GM23338 (cell line): Measurements from ENCODE around the gene CDC6.

Experiments used
- CREB1 ChIP-seq: fragments of 250-450 bp; sonication (Bioruptor Pico); IDR thresholded peaks from 2 replicates; pipeline ENCODE4 v1.5.0; 2020; ENCODE audit warnings: low read depth, mild to moderate bottlenecking, moderate library complexity
- EZH2 ChIP-seq: fragments of 200-600 bp; sonication (generic); IDR thresholded peaks from one replicate; pipeline ENCODE4 v1.8.0; 2017; ENCODE audit warnings: antibody characterized with exemption, mild to moderate bottlenecking, low read depth; ENCODE audit not compliant: unreplicated experiment
- EZH2phosphoT487 ChIP-seq: fragments of 200-600 bp; sonication (generic); IDR thresholded peaks from one replicate; pipeline ENCODE4 v1.8.1; 2018; ENCODE audit warnings: antibody characterized with exemption; ENCODE audit not compliant: unreplicated experiment
- JUNB ChIP-seq: IDR thresholded peaks from one replicate; pipeline ENCODE4 v1.6.1; 2016; ENCODE audit warnings: antibody characterized with exemption; ENCODE audit not compliant: unreplicated experiment
- POLR2AphosphoS5 ChIP-seq: IDR thresholded peaks from 2 replicates; pipeline ENCODE4 v1.6.1; 2016; ENCODE audit warnings: antibody characterized with exemption, low read depth
- REST ChIP-seq: IDR thresholded peaks from one replicate; pipeline ENCODE4 v1.6.1; 2018; ENCODE audit warnings: antibody characterized with exemption; ENCODE audit not compliant: unreplicated experiment
- ZNF114 ChIP-seq: fragments of 250-450 bp; sonication (Bioruptor Pico); IDR thresholded peaks from 2 replicates; pipeline ENCODE4 v1.5.0; 2020; ENCODE audit warnings: mild to moderate bottlenecking, moderate library complexity
- TF ChIP-seq, protein P1 (sequence below), 2 experiments: fragments of 200-600 bp in 1 of 2; sonication (generic) in 1 of 2; conservative IDR thresholded peaks; 2 replicates each; pipeline versions ENCODE4 v1.5.1 to v1.6.1; 2016 to 2017; ENCODE audit warnings: antibody characterized with exemption in 2 of 2, low read depth in 2 of 2, mild to moderate bottlenecking in 2 of 2, moderate library complexity in 1 of 2

DNA sequence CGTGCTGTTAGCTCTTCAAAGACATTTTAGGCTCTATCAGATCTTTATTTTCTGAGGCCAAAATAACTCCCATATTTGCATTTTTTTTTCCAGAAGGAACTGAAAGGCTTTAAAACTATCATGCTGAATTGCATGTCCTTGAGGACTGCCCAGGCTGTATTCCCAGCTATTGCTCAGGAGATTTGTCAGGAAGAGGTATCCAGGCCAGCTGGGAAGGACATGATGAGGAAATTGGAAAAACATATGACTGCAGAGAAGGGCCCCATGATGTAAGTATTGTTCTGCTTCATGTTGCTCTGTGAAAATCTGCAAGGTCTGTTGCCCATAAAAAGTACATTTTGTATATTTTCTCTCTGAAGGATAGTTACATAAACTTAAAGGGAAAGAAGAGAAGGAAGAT is 5.7 kb downstream of the CDC6 start:
- TF ChIP-seq, protein P1, sequence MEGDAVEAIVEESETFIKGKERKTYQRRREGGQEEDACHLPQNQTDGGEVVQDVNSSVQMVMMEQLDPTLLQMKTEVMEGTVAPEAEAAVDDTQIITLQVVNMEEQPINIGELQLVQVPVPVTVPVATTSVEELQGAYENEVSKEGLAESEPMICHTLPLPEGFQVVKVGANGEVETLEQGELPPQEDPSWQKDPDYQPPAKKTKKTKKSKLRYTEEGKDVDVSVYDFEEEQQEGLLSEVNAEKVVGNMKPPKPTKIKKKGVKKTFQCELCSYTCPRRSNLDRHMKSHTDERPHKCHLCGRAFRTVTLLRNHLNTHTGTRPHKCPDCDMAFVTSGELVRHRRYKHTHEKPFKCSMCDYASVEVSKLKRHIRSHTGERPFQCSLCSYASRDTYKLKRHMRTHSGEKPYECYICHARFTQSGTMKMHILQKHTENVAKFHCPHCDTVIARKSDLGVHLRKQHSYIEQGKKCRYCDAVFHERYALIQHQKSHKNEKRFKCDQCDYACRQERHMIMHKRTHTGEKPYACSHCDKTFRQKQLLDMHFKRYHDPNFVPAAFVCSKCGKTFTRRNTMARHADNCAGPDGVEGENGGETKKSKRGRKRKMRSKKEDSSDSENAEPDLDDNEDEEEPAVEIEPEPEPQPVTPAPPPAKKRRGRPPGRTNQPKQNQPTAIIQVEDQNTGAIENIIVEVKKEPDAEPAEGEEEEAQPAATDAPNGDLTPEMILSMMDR (conservative IDR thresholded peaks at IDR 0.05; ENCODE audit: low read depth in 2 of 2) = no peak
- TF ChIP-seq EZH2 = no peak
- no peak for TF ChIP-seq POLR2AphosphoS5
- TF ChIP-seq CREB1 (CRISPR knock-in tag) = no peak
- no peak for TF ChIP-seq EZH2phosphoT487
- TF ChIP-seq JUNB = no peak
- TF ChIP-seq ZNF114 (CRISPR knock-in tag) = no peak
- no peak for TF ChIP-seq REST
